Measurements from ENCODE around the gene DEFB131A. TPM values are rescaled to one million over a fixed set of nuclear protein-coding genes. Genes with fewer than 3 reads are reported as not detected.

The DEFB131A gene
- total RNA-seq, 1 donor from 2014 or later: not detected

Small RNA genes within 50 kb of the gene (small RNA-seq; reads per million reads assigned to genes)
- not detected for gene RNA5SP153

Other genes starting within 250 kb of the DEFB131A start
- not detected in 2 replicates for gene USP17L10, start 233.8 kb upstream of the DEFB131A start, total RNA-seq (ENCODE audit: low replicate concordance)
- gene USP17L11, start 229.0 kb upstream of the DEFB131A start, total RNA-seq (ENCODE audit: low replicate concordance): not detected in 2 replicates
- not detected in 2 replicates for gene USP17L12, start 224.3 kb upstream of the DEFB131A start, total RNA-seq (ENCODE audit: low replicate concordance)
- 0.09 TPM in 1 of 2 replicates, not detected in the other for gene USP17L13, start 219.5 kb upstream of the DEFB131A start, total RNA-seq (ENCODE audit: low replicate concordance)
- not detected in 2 replicates for gene USP17L15, start 210.0 kb upstream of the DEFB131A start, total RNA-seq (ENCODE audit: low replicate concordance)
- 0.09 TPM in 1 of 2 replicates, not detected in the other for gene USP17L17, start 200.5 kb upstream of the DEFB131A start, total RNA-seq (ENCODE audit: low replicate concordance)
- gene USP17L18, start 195.8 kb upstream of the DEFB131A start, total RNA-seq (ENCODE audit: low replicate concordance): not detected in 2 replicates
- gene USP17L19, start 191.0 kb upstream of the DEFB131A start, total RNA-seq (ENCODE audit: low replicate concordance): not detected in 2 replicates
- not detected in 2 replicates for gene USP17L20, start 186.3 kb upstream of the DEFB131A start, total RNA-seq (ENCODE audit: low replicate concordance)
- not detected in 2 replicates for gene USP17L21, start 181.5 kb upstream of the DEFB131A start, total RNA-seq (ENCODE audit: low replicate concordance)
- not detected in 2 replicates for gene USP17L22, start 176.8 kb upstream of the DEFB131A start, total RNA-seq (ENCODE audit: low replicate concordance)
- gene USP17L24, start 119.2 kb upstream of the DEFB131A start, total RNA-seq (ENCODE audit: low replicate concordance): not detected in 2 replicates
- gene USP17L25, start 114.5 kb upstream of the DEFB131A start, total RNA-seq (ENCODE audit: low replicate concordance): not detected in 2 replicates
- not detected in 2 replicates for gene USP17L26, start 109.8 kb upstream of the DEFB131A start, total RNA-seq (ENCODE audit: low replicate concordance)
- gene USP17L5, start 105.0 kb upstream of the DEFB131A start, total RNA-seq (ENCODE audit: low replicate concordance): not detected in 2 replicates
- not detected in 2 replicates for gene USP17L27, start 100.3 kb upstream of the DEFB131A start, total RNA-seq (ENCODE audit: low replicate concordance)
- not detected in 2 replicates for gene USP17L28, start 95.5 kb upstream of the DEFB131A start, total RNA-seq (ENCODE audit: low replicate concordance)
- not detected in 2 replicates for gene USP17L29, start 90.8 kb upstream of the DEFB131A start, total RNA-seq (ENCODE audit: low replicate concordance)
- gene USP17L30, start 81.3 kb upstream of the DEFB131A start, total RNA-seq (ENCODE audit: low replicate concordance): not detected in 2 replicates